HS-5 (cell line): ENCODE results near the gene COL11A2.

Source experiments
- DNase-seq: peaks from one replicate; pipeline ENCODE4 v3.0.0-alpha.2; 2012; ENCODE audit warnings: low read depth

The COL11A2 gene

DNA sequence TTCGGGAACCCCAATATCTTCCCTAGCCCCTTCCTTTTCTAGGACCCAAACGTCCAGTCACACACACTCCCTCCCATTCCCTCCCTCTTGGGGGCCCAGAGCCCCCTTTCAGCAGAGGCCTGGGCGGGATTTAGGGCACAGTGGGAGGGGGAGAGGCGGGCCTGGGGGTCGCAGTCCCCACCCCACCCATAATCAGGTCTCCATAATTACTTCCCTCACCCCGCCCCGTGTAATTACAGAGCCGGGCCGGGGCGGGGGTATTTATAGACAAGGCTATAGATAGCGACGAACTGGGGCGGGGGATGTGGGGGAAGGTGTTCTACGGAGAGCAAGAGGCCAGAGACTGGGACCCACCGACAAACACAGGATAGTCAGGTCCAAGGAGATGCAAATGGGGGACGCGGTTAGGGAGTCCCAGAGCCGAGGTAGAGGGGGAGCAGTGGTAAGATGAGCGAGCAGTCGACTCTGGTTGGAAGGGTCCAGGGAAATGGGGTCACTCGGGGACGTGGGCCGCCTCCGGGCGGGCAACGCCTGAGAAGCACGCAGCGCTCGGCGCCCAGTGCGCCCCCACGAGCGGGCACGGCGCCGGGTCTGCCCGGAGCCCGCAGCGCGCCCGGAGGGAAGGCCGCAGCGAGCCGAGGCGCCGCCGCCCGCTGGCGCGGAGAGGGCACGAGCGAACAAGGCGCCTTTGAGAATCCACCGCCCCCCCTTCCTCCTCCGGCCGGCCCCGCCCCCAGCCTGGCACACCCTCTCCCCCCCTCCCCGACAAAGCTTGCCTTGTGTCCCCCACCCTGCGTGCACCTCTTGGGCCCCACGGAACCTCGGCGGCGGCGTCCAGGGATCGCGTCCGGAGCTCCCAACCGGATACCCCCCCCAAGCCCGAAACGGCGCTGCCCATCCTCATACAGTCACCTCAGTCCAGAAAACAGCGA lies 670 bp upstream of the COL11A2 start:
- no peak for DNase-seq

DNA sequence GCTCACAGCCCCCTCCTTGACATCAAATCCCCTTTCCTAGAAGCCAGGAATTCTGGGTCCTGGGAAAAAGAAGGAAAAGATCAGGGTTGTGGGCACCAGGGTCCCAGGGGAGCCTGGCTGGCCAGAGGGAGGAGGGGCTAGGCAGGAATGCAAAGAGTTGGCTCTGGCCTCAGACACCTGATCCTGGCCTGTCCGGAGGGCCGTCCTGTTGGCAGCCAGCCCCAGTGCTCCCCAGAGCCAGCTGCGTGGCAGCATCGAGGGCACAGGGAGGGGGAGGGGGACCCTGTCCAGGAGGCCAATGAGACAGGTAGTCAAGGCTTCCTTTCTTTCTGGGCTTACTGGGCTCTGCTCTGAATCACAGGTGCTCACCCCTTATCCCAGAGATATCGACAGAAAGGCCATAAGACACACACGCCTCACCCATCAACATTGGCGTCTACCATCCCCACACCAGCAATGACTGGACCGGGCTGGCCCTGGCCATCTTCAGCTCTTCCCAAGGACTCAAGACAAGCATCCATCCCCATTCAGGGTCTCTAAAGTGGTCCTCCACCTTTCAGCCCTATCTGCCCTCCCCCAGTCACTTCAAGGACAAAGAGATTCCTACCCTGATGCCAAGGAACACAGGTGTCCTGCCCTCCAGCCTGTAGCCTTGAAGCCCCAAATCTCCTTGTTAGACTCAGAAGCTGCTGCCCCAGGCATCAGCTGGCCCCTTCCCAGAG lies 723 bp downstream of the COL11A2 start:
- DNase-seq, result no peak

- no peak for DNase-seq
These were observed 1.7 kb downstream of the COL11A2 start for GRCh38 chr6:33190504-33191107.

DNA sequence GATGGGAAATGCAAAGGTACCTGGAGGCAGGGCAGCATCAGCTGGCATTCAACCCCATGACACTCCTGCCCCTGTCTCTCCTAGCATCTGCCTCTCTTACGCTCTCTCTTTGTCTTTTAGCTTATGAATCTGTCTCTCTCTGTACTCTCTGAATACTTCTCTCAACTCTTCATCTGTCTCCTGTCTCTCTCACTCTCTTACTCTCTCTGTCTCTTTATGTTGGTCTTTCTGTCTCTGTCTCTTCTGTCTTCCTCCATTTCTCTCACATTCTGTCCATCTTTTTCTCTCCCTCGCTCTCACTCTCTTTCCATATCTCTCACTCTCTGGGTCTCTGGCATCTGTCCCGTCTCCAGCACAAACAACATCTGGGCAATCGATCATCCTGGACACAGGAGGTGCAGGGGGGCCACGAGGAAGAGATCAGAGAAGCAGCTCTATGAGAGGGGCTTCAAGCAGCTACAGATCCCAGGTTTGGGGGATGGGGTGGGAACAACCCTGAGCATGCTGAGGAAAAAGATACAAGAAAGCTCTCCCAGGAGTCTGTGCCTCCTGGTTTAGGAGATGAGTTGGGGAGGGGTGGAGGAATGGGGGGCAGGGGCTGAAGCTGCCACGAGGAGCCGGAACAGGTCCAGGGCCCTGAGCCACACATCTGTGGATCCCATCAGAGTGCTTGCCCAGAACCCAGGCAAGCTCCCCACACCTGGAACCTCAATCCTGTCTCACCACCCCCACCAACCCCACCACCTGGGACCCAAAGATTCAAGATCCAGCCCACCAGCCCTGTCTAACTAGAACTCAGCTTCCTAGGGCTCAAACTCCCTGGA lies 2.4 kb downstream of the COL11A2 start:
- DNase-seq, result no peak

DNA sequence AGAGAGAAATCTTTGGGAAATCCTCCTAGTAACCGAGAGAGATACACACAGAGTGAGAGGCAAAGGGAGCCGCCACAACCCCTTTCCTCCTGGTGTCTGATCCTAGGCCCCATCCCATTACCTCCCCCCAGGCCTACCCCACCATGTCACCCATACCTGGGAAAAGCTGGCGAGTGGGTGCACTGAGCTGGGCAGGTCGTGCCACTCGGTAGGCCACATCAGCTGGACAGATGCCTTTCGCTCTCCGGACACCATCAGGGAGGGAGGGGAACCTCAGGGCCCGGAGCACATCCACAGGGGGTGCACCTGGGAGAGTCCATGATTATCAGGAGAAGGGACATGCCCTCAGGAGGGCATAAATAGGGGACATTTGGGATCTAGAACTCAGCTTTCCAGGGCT lies 3.1 kb downstream of the COL11A2 start:
- DNase-seq, result no peak

DNA sequence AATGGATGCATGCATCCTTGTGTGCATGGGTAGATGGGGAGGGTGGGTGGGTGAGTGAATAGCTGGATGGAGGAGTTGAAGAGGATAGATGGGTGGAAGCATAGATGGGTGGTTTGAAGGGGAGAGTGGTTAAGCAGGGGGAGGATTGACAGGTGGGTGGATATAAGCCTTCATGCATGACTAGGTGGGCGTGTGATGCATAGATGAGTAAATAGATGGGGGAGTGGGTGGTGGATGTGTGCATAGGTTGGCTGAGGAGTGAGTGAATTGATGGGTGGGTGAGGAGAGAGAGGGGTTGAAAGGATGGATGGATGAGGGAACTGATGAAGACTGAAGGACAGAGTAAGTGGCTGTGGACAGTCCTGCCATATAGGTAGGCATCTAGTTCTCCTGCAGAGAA lies 4.5 kb downstream of the COL11A2 start:
- no peak for DNase-seq

DNA sequence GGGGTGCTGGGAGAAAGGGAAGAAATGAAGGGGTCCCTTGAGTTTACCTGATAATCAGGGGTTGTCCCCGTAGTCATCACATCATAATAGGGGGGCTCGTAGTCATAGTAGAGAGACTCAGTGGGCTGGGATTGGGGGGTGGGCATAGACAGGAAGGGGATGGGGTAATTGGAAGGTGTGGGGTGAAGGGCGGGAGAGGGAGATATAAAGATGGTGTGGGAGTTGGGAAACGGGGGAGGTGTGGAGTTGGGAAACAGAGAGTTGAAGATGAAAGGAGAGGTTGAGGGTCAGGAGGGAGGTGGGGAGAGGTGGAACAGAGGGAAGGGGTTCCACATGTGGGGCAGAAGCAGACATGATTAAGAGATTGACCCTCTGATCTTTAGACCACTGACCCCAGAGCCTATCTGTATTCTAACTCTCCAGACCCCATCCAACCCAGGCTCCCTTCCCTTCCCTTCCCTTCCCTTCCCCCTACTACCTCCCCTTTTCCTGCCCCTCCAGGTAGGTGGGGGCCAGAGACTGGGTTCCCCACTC lies 6.5 kb downstream of the COL11A2 start:
- DNase-seq, result no peak

GRCh38 chr6:33185190-33185589 lies 7.1 kb downstream of the COL11A2 start:
- no peak for DNase-seq

DNA sequence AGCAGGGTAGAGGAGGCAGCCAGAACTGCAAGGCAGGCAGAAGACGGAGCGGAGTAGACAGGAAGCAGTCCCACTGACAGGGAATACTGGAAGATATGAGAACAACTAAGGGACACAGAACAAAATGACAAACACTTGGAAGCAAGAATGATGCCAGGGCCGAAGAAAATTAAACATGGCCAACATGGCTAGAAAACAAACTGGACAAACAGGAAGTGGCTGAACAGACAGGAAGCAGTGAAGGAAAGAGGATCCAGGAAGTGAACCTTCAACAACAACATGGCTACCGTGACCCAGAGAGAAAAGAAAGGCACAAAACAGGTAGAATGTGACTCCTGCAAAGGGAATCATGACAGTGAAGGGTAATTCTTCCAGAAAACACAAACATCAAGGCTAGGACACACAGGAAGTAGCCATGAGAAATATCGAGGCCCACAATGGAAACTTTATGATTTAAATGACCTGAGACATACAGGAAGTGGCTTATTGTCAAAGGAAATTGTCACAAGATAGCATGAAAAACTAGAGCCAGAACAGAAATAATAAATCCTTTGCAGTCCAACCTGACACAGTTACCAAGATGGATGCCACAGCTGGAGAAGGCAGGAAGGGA lies 9.1 kb downstream of the COL11A2 start:
- no peak for DNase-seq

DNA sequence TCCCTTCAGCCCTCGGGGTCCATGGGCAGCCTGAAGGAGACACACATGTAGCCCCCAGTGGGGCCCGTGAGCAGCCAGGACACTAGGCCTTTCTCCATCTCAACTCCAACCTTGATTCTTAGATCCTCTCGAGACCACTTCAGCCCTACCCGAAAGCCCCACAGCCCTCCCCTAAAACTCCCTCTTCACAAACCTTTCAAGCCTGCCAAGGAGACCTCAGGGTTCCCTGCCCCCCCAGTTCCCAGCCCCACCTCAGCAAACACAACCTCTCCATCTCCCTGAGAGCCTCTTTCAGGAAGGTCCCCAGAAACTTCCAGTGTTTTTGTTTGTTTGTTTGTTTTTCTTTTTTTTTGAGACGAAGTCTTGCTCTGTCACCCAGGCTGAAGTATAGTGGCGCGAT lies 11.1 kb downstream of the COL11A2 start:
- DNase-seq, result no peak

GRCh38 chr6:33178755-33179475 lies 13.4 kb downstream of the COL11A2 start:
- DNase-seq, result no peak

- no peak for DNase-seq
These were observed 14.5 kb downstream of the COL11A2 start for GRCh38 chr6:33177552-33178446.

GRCh38 chr6:33176906-33177305 lies 15.4 kb downstream of the COL11A2 start:
- DNase-seq, result no peak

DNA sequence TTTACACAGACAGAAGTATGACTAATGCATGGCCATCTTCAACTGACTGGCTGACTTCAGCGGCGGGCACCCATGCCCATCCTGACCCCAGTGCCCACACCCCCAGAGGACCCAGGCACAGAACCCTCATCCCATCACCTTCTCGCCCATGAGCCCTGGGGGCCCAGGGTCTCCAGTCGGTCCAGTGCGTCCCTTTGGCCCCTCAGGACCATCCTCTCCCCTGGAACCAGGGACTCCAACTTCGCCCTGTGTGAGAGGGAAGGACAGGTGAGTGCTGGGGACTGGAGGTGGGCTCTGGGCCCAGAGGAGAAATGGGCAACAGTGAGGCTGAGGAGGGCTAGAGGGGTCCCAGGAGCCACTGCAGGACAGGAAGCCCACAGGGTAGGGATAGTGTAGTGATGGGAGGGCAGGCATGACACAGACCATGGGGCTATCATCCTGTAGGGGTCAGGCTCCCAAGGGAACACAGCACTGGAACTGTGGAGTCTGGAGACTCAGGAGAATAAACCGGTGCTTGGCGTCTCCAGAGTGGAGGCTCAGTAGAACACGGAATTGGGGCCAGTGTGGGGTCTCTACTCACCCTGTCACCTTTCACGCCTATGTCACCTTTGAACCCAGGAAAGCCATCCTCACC lies 16.7 kb downstream of the COL11A2 start:
- no peak for DNase-seq

DNA sequence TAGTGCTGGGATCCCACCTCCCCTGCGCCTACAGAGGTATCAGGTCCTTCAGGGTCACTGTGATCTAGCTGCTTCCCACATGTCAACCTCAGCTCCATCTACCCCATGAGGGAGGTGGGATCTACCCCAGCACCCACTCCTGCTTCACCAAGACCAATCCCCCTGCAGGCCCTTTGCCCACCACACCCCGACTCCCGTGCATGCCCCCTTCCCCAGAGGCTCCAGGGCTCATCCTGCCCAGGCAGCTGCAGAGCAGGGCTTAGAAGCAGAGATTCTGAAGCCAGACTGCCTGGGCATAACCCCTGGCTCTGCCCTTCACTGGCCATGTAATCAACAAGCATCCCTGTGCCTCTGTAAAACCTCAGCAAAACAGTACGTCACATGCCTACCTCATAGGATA lies 17.5 kb downstream of the COL11A2 start:
- no peak for DNase-seq

GRCh38 chr6:33173535-33174180 lies 18.6 kb downstream of the COL11A2 start:
- DNase-seq, result no peak

DNA sequence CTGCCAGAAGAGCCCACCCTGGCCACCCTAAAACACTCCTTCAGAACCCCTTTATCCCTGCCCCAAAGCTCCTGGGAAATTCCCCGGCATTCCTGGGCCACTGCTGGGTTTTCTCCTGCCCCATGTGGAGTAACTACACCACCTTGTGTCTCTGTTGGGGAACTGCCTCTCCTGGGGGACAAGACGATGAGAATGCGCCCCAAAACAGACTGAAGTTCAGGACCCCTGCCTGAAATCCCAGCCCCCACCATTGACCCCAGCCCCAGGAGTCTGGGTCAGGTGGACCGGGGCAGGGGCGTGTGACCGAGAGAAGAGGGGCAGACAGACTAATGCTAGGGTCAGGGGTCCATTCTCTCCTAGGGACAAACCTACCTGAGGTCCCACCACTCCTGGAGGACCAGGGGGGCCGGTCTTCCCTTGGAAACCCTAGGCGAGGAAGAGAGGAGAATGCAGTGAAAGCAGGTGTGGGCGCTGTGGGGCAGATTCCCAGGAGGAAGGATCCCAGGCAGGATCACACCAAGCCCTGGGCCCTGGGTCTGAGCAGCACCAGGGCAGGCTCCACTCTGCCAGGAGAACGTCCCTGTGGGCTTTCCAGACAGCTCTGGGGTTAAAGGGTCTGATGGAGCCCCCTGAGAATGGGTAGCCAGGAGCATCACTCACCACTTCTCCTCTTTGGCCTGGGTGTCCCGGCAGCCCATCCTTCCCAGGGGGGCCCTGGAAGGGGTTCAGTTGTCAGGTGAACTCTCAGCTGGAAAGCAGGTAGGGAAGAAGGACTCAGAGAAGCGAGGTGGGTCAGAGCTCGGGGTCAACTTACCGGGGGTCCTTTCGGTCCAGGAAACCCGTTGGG lies 19.4 kb downstream of the COL11A2 start:
- DNase-seq, result no peak
